GM18520 (cell line): Measurements from ENCODE around the gene IL19.

Source experiments
- ATAC-seq: cut with Tn5 transposase; IDR thresholded peaks from one replicate; pipeline ENCODE4 v1.9.1; 2021; ENCODE audit not compliant: unreplicated experiment

The IL19 gene

GRCh38 chr1:206770531-206771337 lies at the start of gene IL19:
IL19 (plus strand) TSS chr1:206770773; CDS start chr1:206836663, 65,890 bp downstream.
- ATAC-seq, result no peak

GRCh38 chr1:206721454-206721853 lies 49.1 kb upstream of the IL19 start:
- no peak for ATAC-seq

GRCh38 chr1:206722751-206723461 lies 47.7 kb upstream of the IL19 start:
- ATAC-seq, result no peak

GRCh38 chr1:206723462-206723804 lies 47.1 kb upstream of the IL19 start:
- ATAC-seq, result no peak

- no peak for ATAC-seq
These were observed 46.6 kb upstream of the IL19 start for GRCh38 chr1:206723805-206724472.

GRCh38 chr1:206725109-206725963 lies 45.2 kb upstream of the IL19 start:
- no peak for ATAC-seq

GRCh38 chr1:206727981-206728696 lies 42.4 kb upstream of the IL19 start:
- no peak for ATAC-seq

- no peak for ATAC-seq
These were observed 41.9 kb upstream of the IL19 start for GRCh38 chr1:206728697-206728987.

GRCh38 chr1:206729050-206729449 lies 41.5 kb upstream of the IL19 start:
- no peak for ATAC-seq

- no peak for ATAC-seq
These were observed 41.1 kb upstream of the IL19 start for GRCh38 chr1:206729507-206729906.

- ATAC-seq, result no peak
These were observed 38.1 kb upstream of the IL19 start for GRCh38 chr1:206732508-206732907.

- ATAC-seq, result no peak
These were observed 37.6 kb upstream of the IL19 start for GRCh38 chr1:206732992-206733391.

- ATAC-seq, result no peak
These were observed 36.0 kb upstream of the IL19 start for GRCh38 chr1:206734499-206735142.

- ATAC-seq, result no peak
These were observed 35.0 kb upstream of the IL19 start for GRCh38 chr1:206735553-206736031.

- no peak for ATAC-seq
These were observed 33.5 kb upstream of the IL19 start for GRCh38 chr1:206736878-206737728.

GRCh38 chr1:206737729-206738201 lies 32.8 kb upstream of the IL19 start:
- ATAC-seq, result no peak

- no peak for ATAC-seq
These were observed 31.9 kb upstream of the IL19 start for GRCh38 chr1:206738370-206739366.
